ENCODE results near the gene NCK1. TPM values are rescaled to one million over a fixed set of nuclear protein-coding genes. Genes with fewer than 3 reads are reported as not detected.

The NCK1 gene
- total and polyA plus RNA-seq, 9 of the 15 experiments (the other 6 are each of a cell fraction or from before 2014, with no cell fraction given) = 17.3 to 30.5 (median 25.0) TPM

DNA sequence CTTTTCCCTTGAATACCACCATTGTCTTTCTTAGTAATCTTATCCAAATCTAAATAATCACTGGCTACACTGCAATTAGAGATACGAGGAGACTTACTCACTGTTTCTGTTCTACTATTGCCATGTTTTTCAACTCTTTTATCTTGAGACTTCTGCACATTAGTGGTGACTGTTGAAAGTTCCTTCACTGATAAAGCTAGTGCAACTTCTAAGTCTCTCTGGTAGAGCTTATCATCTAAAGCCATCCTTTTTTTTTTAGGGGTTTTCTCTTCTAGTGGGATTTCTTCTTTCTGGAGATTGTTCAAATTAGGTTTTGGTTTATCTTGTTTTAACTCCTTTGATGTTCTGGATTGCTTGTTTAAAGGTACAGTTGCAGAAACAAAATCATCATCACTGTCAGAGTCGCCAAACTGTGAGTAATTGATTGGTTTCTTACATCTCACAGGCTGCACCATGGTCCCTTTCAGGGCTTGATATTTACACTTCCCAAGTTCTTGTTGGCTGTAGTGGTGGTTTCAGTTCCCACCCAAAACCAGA, 37.7 kb downstream of the NCK1 start (continued):
- TF ChIP-seq RBM17 (IDR thresholded peaks at IDR 0.05; ENCODE audit: borderline replicate concordance, low read depth, low read length) (no peak), CCAR2 (IDR thresholded peaks at IDR 0.05; ENCODE audit: low read depth, low read length) (no peak), MYNN (IDR thresholded peaks at IDR 0.05) (no peak), MYNN (CRISPR knock-in tag; IDR thresholded peaks at IDR 0.05) (no peak), ATF6 (CRISPR knock-in tag; IDR thresholded peaks at IDR 0.05) (no peak), ARID2 (IDR thresholded peaks at IDR 0.05) (no peak), ZNF197 (CRISPR knock-in tag; IDR thresholded peaks at IDR 0.05; ENCODE audit: low read depth) (no peak), MEF2D (tag; conservative IDR thresholded peaks at IDR 0.05; ENCODE audit: low read depth) (no peak)
- TF ChIP-seq, protein P1, sequence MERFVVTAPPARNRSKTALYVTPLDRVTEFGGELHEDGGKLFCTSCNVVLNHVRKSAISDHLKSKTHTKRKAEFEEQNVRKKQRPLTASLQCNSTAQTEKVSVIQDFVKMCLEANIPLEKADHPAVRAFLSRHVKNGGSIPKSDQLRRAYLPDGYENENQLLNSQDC (CRISPR knock-in tag; IDR thresholded peaks at IDR 0.05) = no peak
- TF ChIP-seq, protein P2, sequence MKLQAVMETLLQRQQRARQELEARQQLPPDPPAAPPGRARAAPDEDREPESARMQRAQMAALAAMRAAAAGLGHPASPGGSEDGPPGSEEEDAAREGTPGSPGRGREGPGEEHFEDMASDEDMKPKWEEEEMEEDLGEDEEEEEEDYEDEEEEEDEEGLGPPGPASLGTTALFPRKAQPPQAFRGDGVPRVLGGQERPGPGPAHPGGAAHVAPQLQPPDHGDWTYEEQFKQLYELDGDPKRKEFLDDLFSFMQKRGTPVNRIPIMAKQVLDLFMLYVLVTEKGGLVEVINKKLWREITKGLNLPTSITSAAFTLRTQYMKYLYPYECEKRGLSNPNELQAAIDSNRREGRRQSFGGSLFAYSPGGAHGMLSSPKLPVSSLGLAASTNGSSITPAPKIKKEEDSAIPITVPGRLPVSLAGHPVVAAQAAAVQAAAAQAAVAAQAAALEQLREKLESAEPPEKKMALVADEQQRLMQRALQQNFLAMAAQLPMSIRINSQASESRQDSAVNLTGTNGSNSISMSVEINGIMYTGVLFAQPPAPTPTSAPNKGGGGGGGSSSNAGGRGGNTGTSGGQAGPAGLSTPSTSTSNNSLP (IDR thresholded peaks at IDR 0.05; ENCODE audit: borderline replicate concordance, low read depth, low read length) = peak; percentile 62; the same call in 1 of the 2 replicates
- TF ChIP-seq, protein P3, sequence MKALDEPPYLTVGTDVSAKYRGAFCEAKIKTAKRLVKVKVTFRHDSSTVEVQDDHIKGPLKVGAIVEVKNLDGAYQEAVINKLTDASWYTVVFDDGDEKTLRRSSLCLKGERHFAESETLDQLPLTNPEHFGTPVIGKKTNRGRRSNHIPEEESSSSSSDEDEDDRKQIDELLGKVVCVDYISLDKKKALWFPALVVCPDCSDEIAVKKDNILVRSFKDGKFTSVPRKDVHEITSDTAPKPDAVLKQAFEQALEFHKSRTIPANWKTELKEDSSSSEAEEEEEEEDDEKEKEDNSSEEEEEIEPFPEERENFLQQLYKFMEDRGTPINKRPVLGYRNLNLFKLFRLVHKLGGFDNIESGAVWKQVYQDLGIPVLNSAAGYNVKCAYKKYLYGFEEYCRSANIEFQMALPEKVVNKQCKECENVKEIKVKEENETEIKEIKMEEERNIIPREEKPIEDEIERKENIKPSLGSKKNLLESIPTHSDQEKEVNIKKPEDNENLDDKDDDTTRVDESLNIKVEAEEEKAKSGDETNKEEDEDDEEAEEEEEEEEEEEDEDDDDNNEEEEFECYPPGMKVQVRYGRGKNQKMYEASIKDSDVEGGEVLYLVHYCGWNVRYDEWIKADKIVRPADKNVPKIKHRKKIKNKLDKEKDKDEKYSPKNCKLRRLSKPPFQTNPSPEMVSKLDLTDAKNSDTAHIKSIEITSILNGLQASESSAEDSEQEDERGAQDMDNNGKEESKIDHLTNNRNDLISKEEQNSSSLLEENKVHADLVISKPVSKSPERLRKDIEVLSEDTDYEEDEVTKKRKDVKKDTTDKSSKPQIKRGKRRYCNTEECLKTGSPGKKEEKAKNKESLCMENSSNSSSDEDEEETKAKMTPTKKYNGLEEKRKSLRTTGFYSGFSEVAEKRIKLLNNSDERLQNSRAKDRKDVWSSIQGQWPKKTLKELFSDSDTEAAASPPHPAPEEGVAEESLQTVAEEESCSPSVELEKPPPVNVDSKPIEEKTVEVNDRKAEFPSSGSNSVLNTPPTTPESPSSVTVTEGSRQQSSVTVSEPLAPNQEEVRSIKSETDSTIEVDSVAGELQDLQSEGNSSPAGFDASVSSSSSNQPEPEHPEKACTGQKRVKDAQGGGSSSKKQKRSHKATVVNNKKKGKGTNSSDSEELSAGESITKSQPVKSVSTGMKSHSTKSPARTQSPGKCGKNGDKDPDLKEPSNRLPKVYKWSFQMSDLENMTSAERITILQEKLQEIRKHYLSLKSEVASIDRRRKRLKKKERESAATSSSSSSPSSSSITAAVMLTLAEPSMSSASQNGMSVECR (CRISPR knock-in tag; IDR thresholded peaks at IDR 0.05) = no peak
- TF ChIP-seq, protein P4, sequence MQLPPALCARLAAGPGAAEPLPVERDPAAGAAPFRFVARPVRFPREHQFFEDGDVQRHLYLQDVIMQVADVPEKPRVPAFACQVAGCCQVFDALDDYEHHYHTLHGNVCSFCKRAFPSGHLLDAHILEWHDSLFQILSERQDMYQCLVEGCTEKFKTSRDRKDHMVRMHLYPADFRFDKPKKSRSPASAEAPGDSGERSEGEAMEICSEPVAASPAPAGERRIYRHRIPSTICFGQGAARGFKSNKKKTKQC (CRISPR knock-in tag; IDR thresholded peaks at IDR 0.05) = no peak
- TF ChIP-seq, protein P5, sequence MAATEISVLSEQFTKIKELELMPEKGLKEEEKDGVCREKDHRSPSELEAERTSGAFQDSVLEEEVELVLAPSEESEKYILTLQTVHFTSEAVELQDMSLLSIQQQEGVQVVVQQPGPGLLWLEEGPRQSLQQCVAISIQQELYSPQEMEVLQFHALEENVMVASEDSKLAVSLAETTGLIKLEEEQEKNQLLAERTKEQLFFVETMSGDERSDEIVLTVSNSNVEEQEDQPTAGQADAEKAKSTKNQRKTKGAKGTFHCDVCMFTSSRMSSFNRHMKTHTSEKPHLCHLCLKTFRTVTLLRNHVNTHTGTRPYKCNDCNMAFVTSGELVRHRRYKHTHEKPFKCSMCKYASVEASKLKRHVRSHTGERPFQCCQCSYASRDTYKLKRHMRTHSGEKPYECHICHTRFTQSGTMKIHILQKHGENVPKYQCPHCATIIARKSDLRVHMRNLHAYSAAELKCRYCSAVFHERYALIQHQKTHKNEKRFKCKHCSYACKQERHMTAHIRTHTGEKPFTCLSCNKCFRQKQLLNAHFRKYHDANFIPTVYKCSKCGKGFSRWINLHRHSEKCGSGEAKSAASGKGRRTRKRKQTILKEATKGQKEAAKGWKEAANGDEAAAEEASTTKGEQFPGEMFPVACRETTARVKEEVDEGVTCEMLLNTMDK (IDR thresholded peaks at IDR 0.05; ENCODE audit: borderline replicate concordance, insufficient read depth, low read depth, low read length, poor library complexity, severe bottlenecking) = no peak
